ENCODE data around the gene DVL2. TPM values are rescaled to one million over a fixed set of nuclear protein-coding genes. Genes with fewer than 3 reads are reported as not detected.

The DVL2 gene
- total RNA-seq, 1 experiment from 2014 or later, result 45.7 TPM

DNA sequence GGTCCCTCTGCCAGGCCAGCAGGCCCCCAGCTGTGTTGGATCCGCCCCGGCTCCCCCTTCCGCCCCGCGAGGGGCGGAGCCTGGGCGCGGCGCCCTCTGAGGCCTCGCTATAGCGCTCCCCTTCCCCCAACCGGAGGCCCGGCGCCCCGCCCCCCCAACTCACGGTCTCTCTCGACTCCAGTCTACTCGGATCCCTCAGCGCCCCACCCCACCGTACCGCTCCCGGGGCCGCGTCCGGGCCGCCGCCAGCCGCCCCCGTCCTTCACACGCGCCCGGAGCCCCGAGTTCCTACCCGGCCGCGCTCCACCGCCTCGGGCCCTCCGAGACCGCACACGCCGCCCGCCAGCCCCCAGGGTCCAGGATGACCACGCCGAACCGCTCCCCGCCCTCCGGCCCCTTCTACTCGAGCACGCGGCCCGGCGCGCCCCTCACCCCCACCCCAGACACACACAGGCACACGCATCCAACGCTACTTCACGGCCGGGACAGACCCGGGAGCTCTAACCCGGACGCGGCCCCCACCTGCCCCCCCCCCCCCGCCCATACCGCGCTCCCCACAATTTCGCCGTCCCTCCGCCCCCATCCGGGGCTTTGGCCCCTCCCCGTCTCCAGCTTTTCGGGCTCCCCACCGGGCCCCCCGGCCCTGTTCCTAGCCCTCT is 3.6 kb upstream of the DVL2 start:
- peak overlapping the region; percentile 85 for H3K4me3 Mint-ChIP-seq (ENCODE audit: low read depth, unreplicated experiment)
- no peaks in the 10 kb centered on the region for H3K27me3 Mint-ChIP-seq (ENCODE audit: unreplicated experiment)
- no peaks in the 10 kb centered on the region for H3K9me3 Mint-ChIP-seq (ENCODE audit: low read depth, unreplicated experiment)
- intact Hi-C loops (cut with micrococcal nuclease; ENCODE audit: unreplicated experiment), result no loop called here
- H3K27ac Mint-ChIP-seq (ENCODE audit: unreplicated experiment), result peak overlapping the region; percentile 83
- H3K36me3 Mint-ChIP-seq (ENCODE audit: insufficient read depth, unreplicated experiment), result peaks cover 99% of the 10 kb centered on the region
- CTCF ChIA-PET, result interaction anchor here (1.0 kb wide), 1 partner anchor 24 kb away, joined by 13 read pairs; no protein-coding TSS in a partner anchor
- no peak for TF ChIP-seq CTCF (IDR thresholded peaks at IDR 0.05; ENCODE audit: unreplicated experiment)
- H3K4me1 Mint-ChIP-seq (ENCODE audit: low read depth, unreplicated experiment), result peaks cover 44% of the 10 kb centered on the region
- no TSS peak for BruUV-seq (replicated peaks)
- peak; percentile 71 for DNase-seq

- Mint-ChIP-seq H3K27ac (ENCODE audit: unreplicated experiment) (peak overlapping the region; percentile 48), H3K4me3 (ENCODE audit: low read depth, unreplicated experiment) (peak overlapping the region; percentile 85), H3K27me3 (ENCODE audit: unreplicated experiment) (no peaks in the 10 kb centered on the region), H3K9me3 (ENCODE audit: low read depth, unreplicated experiment) (no peaks in the 10 kb centered on the region), H3K36me3 (ENCODE audit: insufficient read depth, unreplicated experiment) (peaks cover 98% of the 10 kb centered on the region), H3K4me1 (ENCODE audit: low read depth, unreplicated experiment) (peaks cover 46% of the 10 kb centered on the region)
- TF ChIP-seq CTCF (IDR thresholded peaks at IDR 0.05; ENCODE audit: unreplicated experiment), result no peak
- intact Hi-C loops (cut with micrococcal nuclease; ENCODE audit: unreplicated experiment), result no loop called here
- DNase-seq, result no peak
- CTCF ChIA-PET, result no interaction called here
- BruUV-seq (replicated peaks), result no TSS peak
Measured at GRCh38 chr17:7237266-7237760, 3.0 kb upstream of the DVL2 start.

DNA sequence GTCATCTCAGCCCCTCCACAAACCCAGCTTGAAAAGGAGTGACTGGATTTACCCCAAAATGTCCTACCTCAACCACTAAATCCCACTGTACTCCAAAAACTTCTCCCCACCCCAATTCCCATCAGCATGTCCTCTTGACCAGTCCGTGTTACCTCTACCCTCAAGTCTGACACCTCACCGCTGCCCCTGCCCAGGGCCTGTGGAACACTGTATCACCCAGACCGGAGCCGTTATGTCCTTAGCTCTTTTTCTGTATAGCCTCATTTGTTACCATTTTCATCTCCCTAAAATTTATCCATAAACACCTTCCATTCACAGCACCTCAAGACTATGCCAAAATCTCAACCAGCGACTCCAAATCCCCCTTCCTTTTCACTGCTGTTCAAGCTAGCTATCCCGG is 2.5 kb upstream of the DVL2 start:
- CTCF ChIA-PET, result no interaction called here
- H3K4me1 Mint-ChIP-seq (ENCODE audit: low read depth, unreplicated experiment), result peaks cover 51% of the 10 kb centered on the region

More for the DNA sequence above, 2.5 kb upstream of the DVL2 start:
- Mint-ChIP-seq H3K36me3 (ENCODE audit: insufficient read depth, unreplicated experiment) (peaks cover 98% of the 10 kb centered on the region), H3K27ac (ENCODE audit: unreplicated experiment) (peak overlapping the region; percentile 48), H3K9me3 (ENCODE audit: low read depth, unreplicated experiment) (no peaks in the 10 kb centered on the region), H3K4me3 (ENCODE audit: low read depth, unreplicated experiment) (peak overlapping the region; percentile 85), H3K27me3 (ENCODE audit: unreplicated experiment) (no peaks in the 10 kb centered on the region)
- TF ChIP-seq CTCF (IDR thresholded peaks at IDR 0.05; ENCODE audit: unreplicated experiment), result no peak
- BruUV-seq (replicated peaks), result no TSS peak
- intact Hi-C loops (cut with micrococcal nuclease; ENCODE audit: unreplicated experiment), result no loop called here
- DNase-seq, result no peak

Data from Calu3 (cell line).